Stimulated activated CD4-positive, alpha-beta T cell treated with anti-CD3 and anti-CD28 coated beads, Interleukin-2, amount 100 ng/mL, for 48 hours (primary cell): ENCODE measurements around the gene OR11H6.
"Not testable (repeated sequence)": the region's sequence is repeated elsewhere in the genome, so short reads cannot be mapped to it uniquely, and the experiment has no call there.

Experiments
- DNase-seq, 2 donors: peaks; one replicate each; pipeline ENCODE4 v3.0.0-alpha.2; 2020

OR11H6 gene

DNA sequence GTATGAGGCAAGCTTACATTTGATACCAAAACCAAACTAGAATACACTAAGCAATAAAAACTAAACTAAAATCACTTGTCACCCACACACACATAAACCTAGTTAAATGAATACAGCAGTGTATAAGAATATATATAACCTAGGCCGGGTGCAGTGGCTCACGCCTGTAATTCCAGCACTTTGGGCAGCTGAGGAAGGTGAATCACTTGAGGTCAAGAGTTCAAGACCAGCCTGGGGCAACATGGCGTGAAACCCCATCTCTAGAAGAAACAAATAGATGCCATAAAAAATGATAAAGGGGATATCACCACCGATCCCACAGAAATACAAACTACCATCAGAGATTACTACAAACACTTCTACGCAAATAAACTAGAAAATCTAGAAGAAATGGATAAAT is 40.9 kb downstream of the OR11H6 start:
- DNase-seq, result not testable (repeated sequence)

DNA sequence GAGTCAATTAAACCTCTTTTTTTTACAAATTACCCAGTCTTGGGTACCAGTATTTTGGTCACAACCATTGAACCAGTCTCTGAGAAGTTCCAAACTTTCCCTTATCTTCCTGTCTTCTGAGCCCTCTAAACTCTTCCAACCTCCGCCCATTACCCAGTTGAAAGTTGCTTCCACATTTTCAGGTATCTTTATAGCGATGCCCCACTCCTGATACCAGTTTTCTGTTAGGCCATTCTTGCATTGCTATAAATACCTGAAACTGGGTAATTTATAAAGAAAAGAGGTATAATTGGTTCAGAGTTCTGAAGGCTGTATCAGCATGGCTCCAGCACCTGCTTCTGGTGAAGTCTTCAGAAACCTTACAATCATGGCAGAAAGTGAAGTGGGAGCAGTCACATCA is 50.6 kb downstream of the OR11H6 start:
- no peak for DNase-seq
